Amniotic epithelial cell (primary cell): ENCODE results near the gene FOXP1.
A peak's percentile ranks its signal among the peaks of the same experiment; 100 is the strongest.

Source experiments
- DNase-seq: peaks from one replicate; pipeline ENCODE4 v3.0.0-alpha.2; 2010; ENCODE audit warnings: low read depth

Gene FOXP1

GRCh38 chr3:71148455-71149060 lies 435.0 kb downstream of the FOXP1 start:
- no peak for DNase-seq

- DNase-seq = no peak
Measured at GRCh38 chr3:71146673-71147072, 436.9 kb downstream of the FOXP1 start.

- no peak for DNase-seq
Measured at GRCh38 chr3:71145954-71146353, 437.6 kb downstream of the FOXP1 start.

GRCh38 chr3:71144525-71145253 lies 438.8 kb downstream of the FOXP1 start:
- no peak for DNase-seq

- DNase-seq = no peak
Measured at GRCh38 chr3:71143493-71143892, 440.0 kb downstream of the FOXP1 start.

- DNase-seq = no peak
Measured at GRCh38 chr3:71142441-71143161, 440.9 kb downstream of the FOXP1 start.

GRCh38 chr3:71140477-71140876 lies 443.1 kb downstream of the FOXP1 start:
- DNase-seq = no peak

GRCh38 chr3:71139496-71139895 lies 444.0 kb downstream of the FOXP1 start:
- no peak for DNase-seq

GRCh38 chr3:71138410-71138809 lies 445.1 kb downstream of the FOXP1 start:
- DNase-seq = no peak

GRCh38 chr3:71136276-71136675 lies 447.3 kb downstream of the FOXP1 start:
- no peak for DNase-seq

GRCh38 chr3:71135373-71136088 lies 448.0 kb downstream of the FOXP1 start:
- peak; percentile 34 for DNase-seq

- no peak for DNase-seq
Measured at GRCh38 chr3:71134521-71134920, 449.0 kb downstream of the FOXP1 start.

GRCh38 chr3:71133865-71134264 lies 449.7 kb downstream of the FOXP1 start:
- DNase-seq = no peak

- DNase-seq = no peak
Measured at GRCh38 chr3:71132995-71133730, 450.4 kb downstream of the FOXP1 start.

- no peak for DNase-seq
Measured at GRCh38 chr3:71131375-71132314, 451.9 kb downstream of the FOXP1 start.

- peak; percentile 86 for DNase-seq
Measured at GRCh38 chr3:71130471-71131374, 452.8 kb downstream of the FOXP1 start.

- no peak for DNase-seq
Measured at GRCh38 chr3:71129611-71130431, 453.7 kb downstream of the FOXP1 start.

GRCh38 chr3:71128961-71129360 lies 454.6 kb downstream of the FOXP1 start:
- DNase-seq = peak; percentile 27

GRCh38 chr3:71127844-71128243 lies 455.7 kb downstream of the FOXP1 start:
- DNase-seq = peak; percentile 68
